Activated naive CD8-positive, alpha-beta T cell treated with anti-CD3 and anti-CD28 coated beads, Interleukin-2, amount 10 ng/mL, durations not matched to agents 7 days and 5 days (primary cell): Measurements from ENCODE around the gene OR10S1. TPM values are rescaled to one million over a fixed set of nuclear protein-coding genes. Genes with fewer than 3 reads are reported as not detected.

Experiments used
- total RNA-seq, 2 experiments: library from RNA; stranded (reverse); gene quantifications; one replicate each; pipeline ENCODE4 v1.2.3, GENCODE V29; 2021

OR10S1 gene
- total RNA-seq, 2 experiments from 2014 or later, result not detected

Other genes with a start within 250 kb of the OR10S1 start
- gene ZNF202, start 236.1 kb downstream of the OR10S1 start, total RNA-seq, result 10 to 100 TPM; 14.9 to 18.0 TPM
- not detected for gene OR6X1, start 223.3 kb downstream of the OR10S1 start, total RNA-seq
- gene OR6M1, start 171.4 kb downstream of the OR10S1 start, total RNA-seq, result not detected
- not detected for gene TMEM225, start 92.1 kb downstream of the OR10S1 start, total RNA-seq
- gene OR8D4, start 75.6 kb downstream of the OR10S1 start, total RNA-seq, result not detected
- not detected for gene OR4D5, start 38.2 kb downstream of the OR10S1 start, total RNA-seq
- not detected for gene OR6T1, start 33.9 kb downstream of the OR10S1 start, total RNA-seq
- gene OR10G6, start 17.4 kb upstream of the OR10S1 start, total RNA-seq, result not detected
- not detected for gene OR10G4, start 35.2 kb upstream of the OR10S1 start, total RNA-seq
- gene OR10G9, start 45.2 kb upstream of the OR10S1 start, total RNA-seq, result not detected
- not detected for gene OR10G8, start 49.0 kb upstream of the OR10S1 start, total RNA-seq
- gene OR10G7, start 63.5 kb upstream of the OR10S1 start, total RNA-seq, result not detected
- gene VWA5A, start 137.7 kb upstream of the OR10S1 start, total RNA-seq, result 1 to 10 TPM; 6.9 to 7.7 TPM
- gene OR10D3, start 205.6 kb upstream of the OR10S1 start, total RNA-seq, result not detected